SU-DHL-6 (cell line): Measurements from ENCODE around the gene BCL3.

Experiments
- CTCF ChIP-seq: fragments of 200-600 bp; sonication (generic); IDR thresholded peaks from one replicate; pipeline ENCODE4 v1.5.1; 2017; ENCODE audit warnings: antibody characterized with exemption, mild to moderate bottlenecking, low read length, moderate library complexity; ENCODE audit not compliant: insufficient read depth, poor library complexity, severe bottlenecking
- EZH2phosphoT487 ChIP-seq: fragments of 200-600 bp; sonication (generic), shearing (Covaris generic); conservative IDR thresholded peaks from 2 replicates; pipeline ENCODE4 v1.6.1; 2018; ENCODE audit warnings: mild to moderate bottlenecking, antibody characterized with exemption, low read length, moderate library complexity, mixed read lengths

GRCh38 chr19:44731081-44731480, 17.4 kb upstream of the BCL3 start:
- no peak for TF ChIP-seq CTCF
- no peak for TF ChIP-seq EZH2phosphoT487
